Epithelial cell of proximal tubule (primary cell): ENCODE data around the gene ASAP2. TPM values are rescaled to one million over a fixed set of nuclear protein-coding genes. Genes with fewer than 3 reads are reported as not detected.

ENCODE experiments used
- DNase-seq: peaks from one replicate; pipeline ENCODE4 v3.0.0-alpha.2; 2011; ENCODE audit warnings: low read depth
- H3K4me3 ChIP-seq: 2 replicates; pipeline ENCODE4 v1.5.1; 2011; ENCODE audit warnings: low read depth, mild to moderate bottlenecking, low read length
- CTCF ChIP-seq: conservative IDR thresholded peaks from 2 replicates; pipeline ENCODE4 v1.5.1; 2012; ENCODE audit warnings: low read depth, mild to moderate bottlenecking, low read length
- total RNA-seq: library from RNA; depleted of rRNA; stranded (reverse); fragments of >200 nt; gene quantifications from 2 replicates; pipeline ENCODE4 v1.2.3, GENCODE V29; 2015

ASAP2 gene
- total RNA-seq, 1 donor from 2014 or later = 33.0 TPM

DNA sequence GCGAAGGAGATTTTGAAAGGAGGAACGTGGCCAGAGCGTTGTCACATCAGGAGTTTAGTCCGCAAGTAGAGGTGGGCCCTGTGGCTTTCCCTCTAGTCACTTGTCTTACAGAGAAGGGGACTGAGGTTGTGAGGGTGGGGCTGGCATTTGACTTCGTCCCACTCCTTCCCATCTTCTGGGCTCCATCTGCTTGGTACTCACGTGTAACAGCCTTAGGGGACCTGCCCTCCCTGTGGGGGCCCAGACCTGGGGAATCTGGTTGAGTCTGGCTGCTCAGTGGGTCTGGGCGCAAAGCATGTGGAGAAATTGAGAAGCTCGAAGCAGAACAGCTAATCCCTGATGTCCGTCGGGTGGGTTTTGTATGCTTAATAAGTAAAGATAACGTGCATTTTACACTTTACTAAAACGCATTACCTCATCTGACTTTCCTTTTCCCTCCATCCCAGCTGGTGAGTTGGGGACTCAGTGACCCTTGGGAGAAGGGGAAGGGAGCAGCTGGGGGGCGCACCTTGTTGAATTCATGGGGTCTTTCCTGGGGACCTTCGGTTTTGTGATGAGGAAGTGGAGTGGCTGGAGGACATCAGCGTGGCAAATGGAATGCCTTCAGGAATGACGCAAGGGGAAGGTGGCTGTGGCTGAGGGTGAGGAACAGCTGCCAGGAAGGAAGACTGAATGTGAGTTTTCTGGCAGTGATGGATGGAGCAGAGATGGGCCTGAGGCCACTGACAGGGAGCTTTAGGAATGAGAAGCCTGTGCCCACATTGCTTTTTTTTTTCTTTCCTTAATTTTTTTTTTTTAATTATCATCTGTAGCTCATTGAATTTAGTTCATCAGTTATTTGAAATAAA lies 44.8 kb downstream of the ASAP2 start:
- TF ChIP-seq CTCF = no peak
- H3K4me3 ChIP-seq = no peak overlapping the region
- DNase-seq = no peak

DNA sequence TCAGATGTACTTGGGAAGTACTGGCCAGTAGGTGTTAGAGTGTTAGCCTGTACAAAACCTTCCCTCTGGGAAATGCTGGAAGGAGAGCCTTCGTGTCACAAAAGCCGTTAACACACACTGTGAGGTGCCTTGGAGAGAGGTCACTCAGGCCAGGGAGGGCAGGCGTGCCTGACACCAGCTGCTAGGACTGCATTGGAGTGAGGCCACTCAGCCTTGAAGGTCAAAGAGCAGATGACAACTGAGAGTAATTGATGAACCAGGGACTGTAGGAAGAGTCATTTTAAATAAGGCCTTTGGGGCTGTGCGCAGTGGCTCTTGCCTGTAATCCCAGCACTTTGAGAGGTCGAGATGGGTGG lies 45.4 kb downstream of the ASAP2 start:
- H3K4me3 ChIP-seq = no peak overlapping the region
- no peak for DNase-seq
- TF ChIP-seq CTCF = no peak

- no peak for TF ChIP-seq CTCF
- H3K4me3 ChIP-seq = no peak overlapping the region
- no peak for DNase-seq
Observed at GRCh38 chr2:9255416-9255815, 48.8 kb downstream of the ASAP2 start.

GRCh38 chr2:9256147-9256546 lies 49.5 kb downstream of the ASAP2 start:
- TF ChIP-seq CTCF = no peak
- H3K4me3 ChIP-seq = no peak overlapping the region
- no peak for DNase-seq

- H3K4me3 ChIP-seq = no peak overlapping the region
- no peak for DNase-seq
- TF ChIP-seq CTCF = peak; percentile 3
Observed at GRCh38 chr2:9256570-9257043, 50.0 kb downstream of the ASAP2 start.

- DNase-seq = no peak
- H3K4me3 ChIP-seq = no peak overlapping the region
- no peak for TF ChIP-seq CTCF
Observed at GRCh38 chr2:9258501-9258900, 51.9 kb downstream of the ASAP2 start.

- no peak for TF ChIP-seq CTCF
- no peak for DNase-seq
- no peak overlapping the region for H3K4me3 ChIP-seq
Observed at GRCh38 chr2:9258953-9259399, 52.4 kb downstream of the ASAP2 start.
